Activated CD4-positive, alpha-beta memory T cell treated with anti-CD3 and anti-CD28 coated beads for 36 hours (primary cell): ENCODE data around the gene FAM117A. TPM values are rescaled to one million over a fixed set of nuclear protein-coding genes. Genes with fewer than 3 reads are reported as not detected.

Experiments
- total RNA-seq, 2 experiments: library from RNA; stranded (reverse); gene quantifications; one replicate each; pipeline ENCODE4 v1.2.3, GENCODE V29; 2021

FAM117A gene
- total RNA-seq, 2 experiments from 2014 or later: 20.9 to 21.6 TPM

Other genes starting within 250 kb of the FAM117A start
- gene NXPH3, start 188.3 kb downstream of the FAM117A start, total RNA-seq: under 1 TPM in 1 of 2 experiments, not detected in 1; 0.10 TPM
- 10 to 100 TPM; 53.4 to 60.0 TPM for gene SPOP, start 86.0 kb downstream of the FAM117A start, total RNA-seq
- gene SLC35B1, start 56.2 kb downstream of the FAM117A start, total RNA-seq: 10 to 100 TPM; 48.3 to 54.1 TPM
- gene KAT7, start 24.6 kb upstream of the FAM117A start, total RNA-seq: 10 to 100 TPM; 60.5 to 65.8 TPM
- gene TAC4, start 83.9 kb upstream of the FAM117A start, total RNA-seq: not detected
- gene DLX4, start 205.1 kb upstream of the FAM117A start, total RNA-seq: under 1 TPM; 0.52 to 0.87 TPM
- not detected for gene DLX3, start 231.1 kb upstream of the FAM117A start, total RNA-seq